ENCODE results near the gene PACSIN1. TPM values are rescaled to one million over a fixed set of nuclear protein-coding genes. Genes with fewer than 3 reads are reported as not detected.

Gene PACSIN1
- total RNA-seq, 1 experiment from 2014 or later: not detected

DNA sequence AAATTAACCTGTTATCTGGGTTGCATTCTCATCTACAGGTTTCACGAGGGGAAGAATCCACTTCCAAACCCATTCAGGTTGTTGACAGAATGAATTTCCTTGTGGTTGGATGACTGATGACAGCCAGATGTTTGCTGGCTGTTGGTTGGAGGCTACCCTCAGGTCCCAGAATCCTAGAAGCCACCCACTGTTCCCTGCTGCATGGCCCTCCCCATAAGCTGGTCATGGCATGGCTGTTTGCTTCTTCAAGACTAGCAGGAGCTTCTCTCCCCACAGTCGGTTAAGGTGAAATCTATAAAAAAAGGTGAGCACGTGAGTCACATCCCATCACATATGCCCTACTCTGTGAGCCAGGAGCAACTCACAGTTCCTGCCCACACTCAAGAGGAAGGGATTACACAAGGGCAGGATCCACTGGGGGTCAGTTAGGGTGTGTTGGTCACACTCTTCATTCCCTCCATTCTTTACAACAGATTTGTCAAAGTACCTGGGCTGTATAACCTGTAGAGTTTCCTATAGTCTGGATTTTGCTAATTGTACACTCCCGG, 20.5 kb upstream of the PACSIN1 start:
- DNase-seq: no peak
- Histone ChIP-seq H3K27ac (no peak overlapping the region), H3K36me3 (no peaks in the 10 kb centered on the region), H3K27me3 (no peaks in the 10 kb centered on the region), H3K4me3 (no peak overlapping the region), H3K4me1 (no peaks in the 10 kb centered on the region), H3K9me3 (replicated peaks) (no peaks in the 10 kb centered on the region)

DNA sequence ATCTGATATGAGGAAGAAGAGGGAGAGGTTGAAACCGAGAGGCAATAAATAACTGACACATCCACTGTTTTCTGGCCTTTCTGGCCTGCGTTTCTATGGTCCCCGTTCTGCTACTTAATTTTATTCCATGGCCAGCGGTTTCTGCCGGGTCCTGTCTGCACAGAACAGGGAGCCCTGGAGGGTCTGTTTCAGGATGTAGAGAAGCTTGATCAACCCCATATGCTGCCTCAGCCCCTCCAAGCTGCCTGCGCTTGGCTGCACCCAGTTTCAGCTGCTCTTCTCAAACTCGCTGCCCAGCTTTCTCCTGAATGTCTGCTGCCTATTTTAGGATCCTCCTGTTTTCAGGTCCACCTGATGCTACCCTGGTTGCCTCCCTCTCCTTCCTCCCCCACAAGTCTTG, 18.5 kb upstream of the PACSIN1 start:
- H3K36me3 ChIP-seq: no peaks in the 10 kb centered on the region
- no peak overlapping the region for H3K4me3 ChIP-seq
- DNase-seq: no peak
- no peak overlapping the region for H3K27ac ChIP-seq
- no peaks in the 10 kb centered on the region for H3K27me3 ChIP-seq
- 0 out of 2 replicates have a peak, but pooled peaks cover 3% of the 10 kb centered on the region for H3K9me3 ChIP-seq (replicated peaks)
- no peaks in the 10 kb centered on the region for H3K4me1 ChIP-seq

DNA sequence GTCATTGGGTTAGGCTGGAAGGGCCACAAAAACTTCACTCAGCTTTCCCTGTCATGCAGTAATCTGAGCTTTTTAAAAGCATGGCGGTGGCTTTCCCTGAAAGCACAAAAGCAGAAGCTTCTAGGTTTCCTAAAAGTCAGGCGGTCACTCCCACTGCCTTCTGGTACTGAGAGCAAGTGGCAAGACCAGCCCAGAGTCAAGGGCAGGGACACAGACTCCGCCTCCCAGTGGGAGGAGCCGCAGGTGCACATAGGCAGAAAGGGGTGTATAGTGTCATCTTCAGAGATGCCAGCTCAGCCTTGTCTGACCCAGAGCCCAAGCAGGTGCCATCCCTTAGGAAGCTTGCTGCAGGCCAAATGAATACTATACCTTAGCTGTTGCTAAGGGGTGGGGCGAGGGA, 18.0 kb upstream of the PACSIN1 start:
- Histone ChIP-seq H3K9me3 (replicated peaks) (0 out of 2 replicates have a peak, but pooled peaks cover 3% of the 10 kb centered on the region), H3K36me3 (no peaks in the 10 kb centered on the region), H3K27me3 (no peaks in the 10 kb centered on the region), H3K27ac (no peak overlapping the region), H3K4me1 (no peaks in the 10 kb centered on the region), H3K4me3 (no peak overlapping the region)
- no peak for DNase-seq

DNA sequence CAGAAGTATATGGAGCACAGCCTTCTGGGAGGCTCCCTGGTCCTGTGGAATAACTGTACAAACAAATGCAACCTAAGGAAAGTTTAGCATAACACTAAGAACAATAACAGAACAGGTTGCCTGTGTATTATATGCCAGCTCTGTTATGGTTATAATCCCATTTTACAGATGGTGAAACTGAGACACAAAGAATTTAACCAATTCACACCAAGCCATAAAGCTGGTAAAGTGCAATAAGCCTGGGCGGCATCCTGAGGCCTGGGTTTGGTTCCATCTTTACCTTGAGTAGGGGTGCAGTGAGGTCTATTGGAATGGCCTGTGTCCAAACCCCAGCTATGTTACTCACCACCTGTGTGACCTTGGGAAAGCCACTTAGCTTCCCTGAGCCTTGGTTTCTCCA, 14.7 kb upstream of the PACSIN1 start:
- H3K27ac ChIP-seq: no peak overlapping the region
- 0 out of 2 replicates have a peak, but pooled peaks cover 3% of the 10 kb centered on the region for H3K9me3 ChIP-seq (replicated peaks)
- no peak for DNase-seq
- no peak overlapping the region for H3K4me3 ChIP-seq
- H3K4me1 ChIP-seq: no peaks in the 10 kb centered on the region
- no peaks in the 10 kb centered on the region for H3K27me3 ChIP-seq
- no peaks in the 10 kb centered on the region for H3K36me3 ChIP-seq

DNA sequence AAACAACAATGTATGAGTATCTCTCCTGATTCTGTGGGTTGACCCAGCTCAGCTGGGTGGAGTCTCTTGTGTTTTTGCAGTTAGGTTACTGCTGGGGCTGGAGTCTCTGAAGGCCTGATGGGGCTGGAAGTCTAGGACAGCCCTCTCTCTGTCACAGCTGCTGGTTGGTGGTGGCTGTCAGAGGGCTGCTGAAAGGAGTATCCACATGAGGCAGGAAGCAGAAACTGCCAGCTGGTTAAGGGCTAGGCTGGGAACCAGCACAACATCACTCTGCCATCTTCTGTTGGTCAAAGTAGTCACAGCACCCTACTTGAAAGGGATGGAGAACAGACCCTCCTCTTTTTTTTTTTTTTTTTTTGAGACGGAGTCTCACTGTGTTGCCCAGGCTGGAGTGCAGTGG, 10.0 kb upstream of the PACSIN1 start:
- H3K27ac ChIP-seq: no peak overlapping the region

DNA sequence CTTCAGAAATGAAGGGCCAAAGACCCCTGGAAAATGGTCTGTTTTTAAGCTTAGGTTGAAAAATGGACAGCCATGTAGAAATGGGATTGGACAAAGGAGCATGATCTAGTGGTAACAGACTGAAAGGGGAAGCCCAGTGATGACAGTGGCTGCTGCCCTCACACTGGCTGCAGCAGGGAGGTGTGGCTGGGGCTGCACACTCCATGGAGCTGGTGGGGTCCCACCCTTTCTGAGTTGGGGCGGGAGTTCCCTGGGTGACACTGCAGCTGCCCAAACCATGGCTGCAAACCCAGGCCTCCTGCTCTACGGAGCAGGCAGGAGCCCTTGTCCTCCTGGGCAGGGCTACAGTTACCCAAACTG, 8.5 kb upstream of the PACSIN1 start:
- DNase-seq: peak; percentile 39 to 55
- no peaks in the 10 kb centered on the region for H3K9me3 ChIP-seq (replicated peaks)

More for the DNA sequence above, 10.0 kb upstream of the PACSIN1 start:
- Histone ChIP-seq H3K36me3 (no peaks in the 10 kb centered on the region), H3K4me1 (no peaks in the 10 kb centered on the region), H3K4me3 (no peak overlapping the region), H3K9me3 (replicated peaks) (0 out of 2 replicates have a peak, but pooled peaks cover 3% of the 10 kb centered on the region), H3K27me3 (no peaks in the 10 kb centered on the region)
- peak in 1 of 2 experiments; percentile 30 for DNase-seq

DNA sequence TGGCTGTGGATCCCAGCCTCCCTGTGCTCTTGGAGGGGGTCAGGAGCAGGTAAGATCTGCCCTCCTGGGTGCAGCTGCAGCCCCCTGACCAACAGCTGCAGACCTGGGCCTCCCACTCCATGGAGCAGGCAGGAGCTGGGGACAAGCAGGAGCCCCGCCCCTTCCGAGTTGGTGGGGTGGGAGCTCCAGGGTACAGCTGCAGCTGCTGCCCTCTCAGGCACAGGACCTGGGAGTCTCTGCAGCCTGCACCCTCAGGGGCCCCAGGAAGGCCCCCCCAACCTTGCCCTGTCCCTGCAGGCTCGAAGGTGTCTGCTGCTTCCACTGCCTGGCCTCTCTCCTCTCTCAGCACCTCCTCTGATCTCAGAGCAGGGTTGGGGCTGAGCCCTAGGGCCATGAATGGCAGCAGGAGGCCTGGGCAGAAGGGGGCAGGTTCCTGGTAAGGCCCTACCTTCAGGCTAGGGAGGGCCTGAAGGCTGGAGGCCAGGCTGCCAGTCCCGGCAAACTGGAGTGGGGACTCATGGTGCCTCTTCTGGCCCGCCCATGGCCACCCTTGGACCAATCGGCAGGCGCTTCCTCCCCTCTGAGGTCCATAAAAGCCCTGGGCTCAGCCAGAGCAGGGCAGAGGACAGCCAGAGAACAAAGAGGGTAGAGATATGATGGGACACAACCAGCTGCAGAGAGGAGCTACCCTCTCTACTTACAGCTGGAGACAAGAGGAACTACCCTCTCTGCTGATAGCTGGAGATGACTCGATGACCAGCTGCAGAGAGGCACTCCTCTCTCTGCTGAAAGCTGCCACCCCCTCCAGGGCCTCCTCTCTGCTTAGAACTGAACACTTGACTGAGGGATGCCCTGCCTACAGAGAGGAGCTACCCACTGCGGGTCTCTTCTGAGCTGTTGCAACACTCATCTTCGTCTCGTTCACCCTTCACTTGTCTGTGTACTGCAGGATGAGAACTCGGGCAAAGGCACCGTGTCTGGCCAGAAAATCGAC, 7.8 kb upstream of the PACSIN1 start:
- Histone ChIP-seq H3K4me3 (no peak overlapping the region), H3K36me3 (no peaks in the 10 kb centered on the region), H3K27ac (no peak overlapping the region), H3K4me1 (no peaks in the 10 kb centered on the region), H3K9me3 (replicated peaks) (no peaks in the 10 kb centered on the region), H3K27me3 (no peaks in the 10 kb centered on the region)
- DNase-seq: peak; percentile 47 to 66

More for the DNA sequence above, 8.5 kb upstream of the PACSIN1 start:
- H3K27me3 ChIP-seq: no peaks in the 10 kb centered on the region
- H3K36me3 ChIP-seq: no peaks in the 10 kb centered on the region
- no peak overlapping the region for H3K4me3 ChIP-seq
- H3K27ac ChIP-seq: no peak overlapping the region
- no peaks in the 10 kb centered on the region for H3K4me1 ChIP-seq

DNA sequence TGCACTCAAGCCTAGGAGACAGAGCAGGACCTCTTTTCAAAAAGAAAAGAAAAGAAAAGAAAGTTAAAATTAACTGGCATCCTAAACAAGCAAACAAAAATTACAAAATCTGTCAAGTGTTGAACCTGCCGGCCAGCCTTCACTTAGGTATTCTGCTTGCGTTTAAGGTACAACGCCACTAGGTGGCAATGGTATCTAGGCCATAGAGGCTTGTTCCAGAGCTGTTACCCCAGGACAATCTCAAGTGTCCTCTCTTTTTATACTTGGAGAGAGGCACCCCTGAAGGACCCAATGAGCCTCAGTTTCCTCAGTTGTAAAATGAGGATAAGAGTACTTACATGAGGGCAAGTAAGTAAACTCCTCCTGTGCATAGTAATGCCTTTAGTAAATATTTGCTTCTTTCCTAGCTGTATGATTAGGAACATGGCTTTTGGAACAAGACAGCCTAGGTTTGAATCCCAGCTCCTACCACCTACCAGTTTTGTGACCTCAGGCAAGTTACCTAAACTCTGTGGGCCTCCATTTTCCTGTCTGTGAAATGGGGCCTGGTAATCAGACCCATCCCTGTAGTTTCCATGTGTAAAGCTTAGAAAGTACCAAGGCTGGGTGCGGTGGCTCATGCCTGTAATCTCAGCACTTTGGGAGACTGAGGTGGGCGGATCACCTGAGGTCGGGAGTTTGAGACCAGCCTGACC, 5.8 kb upstream of the PACSIN1 start:
- DNase-seq: peak; percentile 41 to 69
- H3K27me3 ChIP-seq: no peaks in the 10 kb centered on the region
- no peak overlapping the region for H3K4me3 ChIP-seq
- no peaks in the 10 kb centered on the region for H3K36me3 ChIP-seq
- H3K9me3 ChIP-seq (replicated peaks): no peaks in the 10 kb centered on the region
- no peak overlapping the region for H3K27ac ChIP-seq
- no peaks in the 10 kb centered on the region for H3K4me1 ChIP-seq

DNA sequence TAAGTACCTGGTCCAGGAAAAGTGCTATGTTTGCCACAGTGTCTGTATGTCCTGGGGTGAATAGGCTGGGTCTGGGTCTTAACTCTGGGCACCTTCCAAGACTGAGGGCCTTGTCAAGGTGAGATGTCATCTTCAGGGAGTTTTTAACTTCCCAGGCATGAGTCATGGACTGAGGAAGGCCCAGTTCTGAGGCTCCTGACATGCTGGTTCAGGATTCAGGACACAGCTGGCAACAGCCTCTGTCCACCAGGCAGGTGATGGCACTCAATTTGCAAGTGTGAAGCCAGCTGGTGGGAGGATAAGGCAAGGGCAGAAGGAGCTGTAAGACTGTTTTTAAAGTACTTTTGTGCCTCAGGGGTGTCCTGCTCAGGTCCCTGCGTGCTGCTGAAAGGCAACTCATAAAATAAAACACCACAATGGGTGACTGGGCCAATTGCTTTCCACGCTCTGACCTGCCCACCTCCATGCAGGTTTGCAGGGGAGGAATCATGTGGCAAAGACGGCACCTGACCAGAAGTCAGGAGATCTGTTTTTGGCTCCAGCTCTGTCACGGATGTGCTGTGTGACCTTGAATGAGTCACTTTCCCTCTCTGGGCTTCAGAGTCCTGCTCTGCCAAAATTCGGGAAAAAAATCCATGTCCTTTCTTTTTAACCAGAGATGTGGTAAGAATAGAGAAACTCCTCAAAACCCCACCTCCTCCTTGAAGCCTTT, 4.9 kb upstream of the PACSIN1 start:
- Histone ChIP-seq H3K27ac (no peak overlapping the region), H3K4me1 (no peaks in the 10 kb centered on the region), H3K27me3 (no peaks in the 10 kb centered on the region), H3K9me3 (replicated peaks) (no peaks in the 10 kb centered on the region), H3K4me3 (no peak overlapping the region), H3K36me3 (no peaks in the 10 kb centered on the region)
- DNase-seq: no peak

DNA sequence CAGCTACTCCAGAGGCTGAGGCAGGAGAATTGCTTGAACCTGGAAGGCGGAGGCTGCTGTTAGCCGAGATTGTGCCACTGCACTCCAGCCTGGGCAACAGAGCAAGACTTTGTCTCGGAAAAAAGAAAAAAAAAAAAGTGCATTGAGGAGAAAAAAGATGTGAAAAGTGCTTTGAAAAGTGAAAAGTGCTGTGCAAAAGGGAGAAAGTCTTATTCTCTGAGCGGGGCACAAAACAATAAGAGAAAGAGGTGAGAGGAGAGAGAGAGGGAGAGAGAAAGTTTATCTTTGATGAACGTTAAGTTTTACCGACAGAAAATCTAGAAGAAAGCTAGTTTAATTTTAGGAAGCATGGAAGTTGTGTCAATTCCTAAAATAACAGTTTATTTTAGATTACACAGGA, 3.9 kb upstream of the PACSIN1 start:
- H3K4me1 ChIP-seq: no peaks in the 10 kb centered on the region
- no peaks in the 10 kb centered on the region for H3K9me3 ChIP-seq (replicated peaks)
- H3K27me3 ChIP-seq: no peaks in the 10 kb centered on the region
- no peak for DNase-seq
- no peak overlapping the region for H3K27ac ChIP-seq
- no peaks in the 10 kb centered on the region for H3K36me3 ChIP-seq
- no peak overlapping the region for H3K4me3 ChIP-seq

DNA sequence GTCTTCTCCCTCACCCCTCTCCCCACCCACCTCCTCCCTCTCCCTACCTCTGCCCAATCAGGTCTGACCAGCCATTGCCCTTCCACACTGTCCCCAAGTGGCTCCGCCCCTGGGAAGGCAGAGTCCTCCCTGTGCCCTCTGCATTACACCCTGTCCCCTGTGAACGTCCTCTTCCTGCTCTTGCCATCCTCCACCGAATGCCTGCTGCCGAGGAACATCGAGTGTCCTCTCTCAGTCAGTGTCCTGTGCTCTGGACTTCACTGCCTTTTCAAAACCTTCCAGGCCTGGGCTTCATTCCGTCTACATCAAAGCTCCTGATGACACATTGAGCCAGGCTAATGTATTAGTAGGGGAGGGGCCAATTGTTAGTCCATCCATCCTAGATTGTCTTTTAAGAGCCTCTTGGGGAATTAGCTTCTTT, 3.3 kb upstream of the PACSIN1 start:
- peak; percentile 61 to 73 for DNase-seq

DNA sequence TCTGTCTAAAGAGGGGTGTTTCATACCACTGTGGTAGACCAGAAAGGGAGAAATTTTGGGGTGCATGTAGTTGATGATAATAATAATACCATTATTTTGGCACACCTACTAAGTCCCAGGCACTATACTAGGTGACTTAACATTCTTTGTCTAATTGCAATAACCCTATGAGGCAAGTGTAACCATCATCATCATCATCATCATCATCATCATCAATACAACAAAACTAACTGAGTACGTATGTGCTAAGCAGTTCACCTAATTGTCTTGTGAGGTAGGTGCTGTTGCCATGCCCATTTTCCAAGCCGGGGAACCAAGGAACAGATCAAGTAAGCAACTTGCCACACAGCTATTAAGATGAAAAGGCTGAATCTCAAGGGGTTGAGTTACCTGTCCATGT, 2.6 kb upstream of the PACSIN1 start:
- DNase-seq: no peak

More for the DNA sequence above, 3.3 kb upstream of the PACSIN1 start:
- no peak overlapping the region for H3K27ac ChIP-seq
- H3K4me3 ChIP-seq: 0 out of 2 replicates have a peak overlapping the region, but pooled peaks have one; percentile 5
- H3K4me1 ChIP-seq: no peaks in the 10 kb centered on the region
- H3K36me3 ChIP-seq: no peaks in the 10 kb centered on the region
- no peaks in the 10 kb centered on the region for H3K27me3 ChIP-seq
- H3K9me3 ChIP-seq (replicated peaks): no peaks in the 10 kb centered on the region

DNA sequence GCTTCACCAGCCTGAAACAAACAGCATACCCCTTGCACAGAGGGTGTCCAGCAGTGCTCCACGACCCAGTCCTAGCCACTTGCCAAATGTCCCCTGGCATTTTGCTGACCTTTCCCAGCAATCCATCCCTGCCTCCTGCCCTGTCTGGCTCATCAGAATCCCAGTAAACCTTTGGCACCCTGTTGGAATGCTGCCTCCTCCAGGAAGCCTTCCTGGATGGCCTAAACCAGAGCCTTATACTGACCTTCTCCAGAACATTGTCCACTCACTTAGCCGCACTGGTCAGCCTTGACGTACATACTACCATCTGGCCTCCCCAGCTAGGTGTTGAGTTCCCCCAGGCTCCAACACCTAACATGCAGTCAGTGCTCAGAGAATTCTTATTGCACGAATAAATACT, 2.0 kb upstream of the PACSIN1 start:
- H3K36me3 ChIP-seq: no peaks in the 10 kb centered on the region
- H3K4me1 ChIP-seq: no peaks in the 10 kb centered on the region
- H3K4me3 ChIP-seq: no peak overlapping the region
- no peak overlapping the region for H3K27ac ChIP-seq
- no peaks in the 10 kb centered on the region for H3K9me3 ChIP-seq (replicated peaks)
- DNase-seq: no peak
- H3K27me3 ChIP-seq: no peaks in the 10 kb centered on the region

More for the DNA sequence above, 2.6 kb upstream of the PACSIN1 start:
- Histone ChIP-seq H3K4me1 (no peaks in the 10 kb centered on the region), H3K36me3 (no peaks in the 10 kb centered on the region), H3K27me3 (no peaks in the 10 kb centered on the region), H3K27ac (no peak overlapping the region), H3K9me3 (replicated peaks) (no peaks in the 10 kb centered on the region), H3K4me3 (no peak overlapping the region)
